Activated CD8-positive, alpha-beta T cell treated with anti-CD3 and anti-CD28 coated beads for 36 hours (primary cell): Measurements from ENCODE around the gene SBF1. TPM values are rescaled to one million over a fixed set of nuclear protein-coding genes. Genes with fewer than 3 reads are reported as not detected.
A peak's percentile ranks its signal among the peaks of the same experiment; 100 is the strongest.

Source experiments
- ATAC-seq: fragments of 200-7000 bp; cut with Tn5 transposase; one replicate; pipeline ENCODE4 v1.10.0; 2021; ENCODE audit warnings: mild to moderate bottlenecking, moderate library complexity
- CTCF ChIA-PET: fragments of 350-600 bp; sonication (Branson Sonifier 250); formaldehyde crosslinking; loops from one replicate; lab custom pipeline; 2021; ENCODE audit warnings: antibody characterized with exemption; lab: Charles Lee
- POLR2A ChIA-PET: fragments of 350-600 bp; sonication (Branson Sonifier 250); formaldehyde crosslinking; loops from one replicate; lab custom pipeline; 2021; ENCODE audit warnings: antibody characterized with exemption; lab: Charles Lee
- DNase-seq: peaks from one replicate; pipeline ENCODE4 v3.0.0-alpha.2; 2020
- H3K27ac Mint-ChIP-seq: one replicate; pipeline ENCODE4 v1.8.0; 2021; ENCODE audit warnings: mild to moderate bottlenecking, mixed read lengths
- H3K27me3 Mint-ChIP-seq: one replicate; pipeline ENCODE4 v1.8.0; 2021; ENCODE audit warnings: mixed read lengths
- H3K36me3 Mint-ChIP-seq: one replicate; pipeline ENCODE4 v1.8.0; 2021; ENCODE audit warnings: low read depth, mixed read lengths
- H3K4me1 Mint-ChIP-seq: one replicate; pipeline ENCODE4 v1.8.0; 2021; ENCODE audit warnings: low read depth, mixed read lengths
- H3K4me3 Mint-ChIP-seq: one replicate; pipeline ENCODE4 v1.8.0; 2021; ENCODE audit warnings: mild to moderate bottlenecking, moderate library complexity, mixed read lengths
- H3K9me3 Mint-ChIP-seq: one replicate; pipeline ENCODE4 v1.8.0; 2021; ENCODE audit warnings: mixed read lengths
- intact Hi-C: fragments of 100-400 bp; cut with micrococcal nuclease; formaldehyde crosslinking; loops from one replicate; pipeline ENCODE4 v1.10.0; 2022
- total RNA-seq, 2 experiments: library from RNA; stranded (reverse); gene quantifications; one replicate each; pipeline ENCODE4 v1.2.3, GENCODE V29; 2021
- TF ChIP-seq, protein P1 (sequence below): fragments of 200-600 bp; IDR thresholded peaks from one replicate; pipeline ENCODE4 v1.8.0; 2022; ENCODE audit warnings: antibody characterized with exemption, mild to moderate bottlenecking

The SBF1 gene
- total RNA-seq, 2 experiments from 2014 or later = 120 TPM

- CTCF ChIA-PET = no interaction called here
- ATAC-seq (no peak), DNase-seq (no peak)
- no peak overlapping the region for H3K27ac Mint-ChIP-seq
- TF ChIP-seq, protein P1, sequence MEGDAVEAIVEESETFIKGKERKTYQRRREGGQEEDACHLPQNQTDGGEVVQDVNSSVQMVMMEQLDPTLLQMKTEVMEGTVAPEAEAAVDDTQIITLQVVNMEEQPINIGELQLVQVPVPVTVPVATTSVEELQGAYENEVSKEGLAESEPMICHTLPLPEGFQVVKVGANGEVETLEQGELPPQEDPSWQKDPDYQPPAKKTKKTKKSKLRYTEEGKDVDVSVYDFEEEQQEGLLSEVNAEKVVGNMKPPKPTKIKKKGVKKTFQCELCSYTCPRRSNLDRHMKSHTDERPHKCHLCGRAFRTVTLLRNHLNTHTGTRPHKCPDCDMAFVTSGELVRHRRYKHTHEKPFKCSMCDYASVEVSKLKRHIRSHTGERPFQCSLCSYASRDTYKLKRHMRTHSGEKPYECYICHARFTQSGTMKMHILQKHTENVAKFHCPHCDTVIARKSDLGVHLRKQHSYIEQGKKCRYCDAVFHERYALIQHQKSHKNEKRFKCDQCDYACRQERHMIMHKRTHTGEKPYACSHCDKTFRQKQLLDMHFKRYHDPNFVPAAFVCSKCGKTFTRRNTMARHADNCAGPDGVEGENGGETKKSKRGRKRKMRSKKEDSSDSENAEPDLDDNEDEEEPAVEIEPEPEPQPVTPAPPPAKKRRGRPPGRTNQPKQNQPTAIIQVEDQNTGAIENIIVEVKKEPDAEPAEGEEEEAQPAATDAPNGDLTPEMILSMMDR = no peak
- H3K27me3 Mint-ChIP-seq = no peaks in the 10 kb centered on the region
- H3K4me1 Mint-ChIP-seq = peaks cover 35% of the 10 kb centered on the region
- POLR2A ChIA-PET = interaction anchor here (5.0 to 8.0 kb wide), 2 partner anchors 11 to 13 kb away, joined by 58 to 111 read pairs; partner anchors contain the start of gene SCO2
- H3K4me3 Mint-ChIP-seq = no peak overlapping the region
- peaks cover 35% of the 10 kb centered on the region for H3K36me3 Mint-ChIP-seq
- intact Hi-C loops = no loop called here
- no peaks in the 10 kb centered on the region for H3K9me3 Mint-ChIP-seq
Observed at GRCh38 chr22:50513175-50513574, 38.3 kb upstream of the SBF1 start.

GRCh38 chr22:50508897-50509296 is 34.1 kb upstream of the SBF1 start:
- peak overlapping the region; percentile 87 for H3K4me3 Mint-ChIP-seq
- ATAC-seq (no peak), DNase-seq (no peak)
- ChIA-PET CTCF (interaction anchor here (0.9 to 9.9 kb wide), 7 partner anchors 9 to 256 kb away, joined by 3 to 80 read pairs (median 6); partner anchors contain the start of genes SCO2 and SYCE3), POLR2A (interaction anchor here (0.7 to 8.0 kb wide), 13 partner anchors 8 to 193 kb away, joined by 3 to 111 read pairs (median 5); partner anchors contain the start of gene SCO2)
- H3K36me3 Mint-ChIP-seq = peaks cover 17% of the 10 kb centered on the region
- intact Hi-C loops = no loop called here
- H3K4me1 Mint-ChIP-seq = peaks cover 22% of the 10 kb centered on the region
- H3K27me3 Mint-ChIP-seq = no peaks in the 10 kb centered on the region
- TF ChIP-seq, protein P1 = no peak
- peak overlapping the region; percentile 90 for H3K27ac Mint-ChIP-seq
- H3K9me3 Mint-ChIP-seq = no peaks in the 10 kb centered on the region

GRCh38 chr22:50507991-50508884 is 33.4 kb upstream of the SBF1 start, which contains the start of gene NCAPH2:
Gene NCAPH2, plus strand, starts transcription at chr22:50508224. Its CDS starts 114 bp downstream, at chr22:50508338.
- CTCF ChIA-PET = interaction anchor here (0.6 to 9.9 kb wide), 11 partner anchors 9 to 112 kb away, joined by 3 to 80 read pairs (median 5); partner anchors contain the start of genes SCO2, SYCE3 and TYMP
- Mint-ChIP-seq H3K4me1 (peaks cover 22% of the 10 kb centered on the region), H3K36me3 (peaks cover 17% of the 10 kb centered on the region), H3K27me3 (no peaks in the 10 kb centered on the region), H3K4me3 (peak within 1 kb of the TSS; percentile 98), H3K27ac (peak within 1 kb of the TSS; percentile 97), H3K9me3 (no peaks in the 10 kb centered on the region)
- POLR2A ChIA-PET = interaction anchor here (0.6 to 8.0 kb wide), 20 partner anchors 9 to 265 kb away, joined by 3 to 111 read pairs (median 4); partner anchors contain the start of genes CPT1B and SCO2
- ATAC-seq = peak; percentile 36
- intact Hi-C loops = no loop called here
- peak; percentile 98 for DNase-seq
- TF ChIP-seq, protein P1 = no peak

DNA sequence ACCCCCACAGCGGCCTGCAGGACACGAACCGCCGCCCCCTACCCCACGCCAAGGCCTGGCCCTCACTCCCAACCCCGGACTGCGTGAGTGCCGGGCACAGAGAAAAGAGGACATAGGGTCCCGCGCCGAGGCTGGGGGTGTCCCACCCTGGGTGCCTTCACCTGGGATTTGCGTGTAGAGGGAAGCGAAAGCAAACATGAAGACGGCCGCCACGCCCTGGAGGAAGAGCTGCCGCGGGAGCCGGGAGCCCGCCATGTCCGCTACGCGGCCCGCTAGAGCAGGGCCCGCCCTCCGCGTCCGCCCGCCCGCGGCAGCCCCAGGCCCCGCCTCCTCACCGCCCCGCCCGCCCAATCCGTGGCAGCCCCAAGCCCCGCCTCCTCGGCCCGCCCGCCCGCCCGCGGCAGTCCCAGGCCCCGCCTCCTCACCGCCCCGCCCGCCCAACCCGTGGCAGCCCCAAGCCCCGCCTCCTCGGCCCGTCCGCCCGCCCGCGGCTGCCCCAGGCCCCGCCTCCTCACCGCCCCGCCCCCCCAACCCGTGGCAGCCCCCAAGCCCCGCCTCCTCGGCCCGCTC is 32.7 kb upstream of the SBF1 start, which contains the start of gene LMF2:
TSS of gene LMF2 (minus strand) at position 282 of the 570 bp plus-strand sequence. CDS start at position 255, 27 bp downstream.
- Mint-ChIP-seq H3K4me3 (peak within 1 kb of the TSS; percentile 98), H3K27ac (peak within 1 kb of the TSS; percentile 97), H3K36me3 (peaks cover 17% of the 10 kb centered on the region), H3K9me3 (no peaks in the 10 kb centered on the region), H3K27me3 (no peaks in the 10 kb centered on the region), H3K4me1 (peaks cover 18% of the 10 kb centered on the region)
- ATAC-seq (peak; percentile 83), DNase-seq (peak; percentile 93)
- intact Hi-C loops = no loop called here
- TF ChIP-seq, protein P1 = no peak
- POLR2A ChIA-PET = interaction anchor here (0.6 to 8.0 kb wide), 13 partner anchors 12 to 264 kb away, joined by 3 to 111 read pairs (median 6); partner anchors contain the start of genes CPT1B and SCO2
- CTCF ChIA-PET = interaction anchor here (0.6 to 9.9 kb wide), 9 partner anchors 9 to 114 kb away, joined by 3 to 80 read pairs (median 5); partner anchors contain the start of genes SCO2, SYCE3 and TYMP
